Measurements from ENCODE around the gene SYT1.
"Not testable (repeated sequence)": the region's sequence is repeated elsewhere in the genome, so short reads cannot be mapped to it uniquely, and the experiment has no call there.

Gene SYT1

GRCh38 chr12:78864403-78864869 is at the start of gene SYT1:
TSS of gene SYT1 (plus strand) at chr12:78864774.
- no peak for DNase-seq

- no peak for DNase-seq
Observed at GRCh38 chr12:78818487-78818886, 46.1 kb upstream of the SYT1 start.

- DNase-seq: no peak
Observed at GRCh38 chr12:78820946-78821345, 43.6 kb upstream of the SYT1 start.

- DNase-seq: no peak
Observed at GRCh38 chr12:78824918-78825317, 39.7 kb upstream of the SYT1 start.

GRCh38 chr12:78829690-78830089 is 34.9 kb upstream of the SYT1 start:
- DNase-seq: no peak

GRCh38 chr12:78835493-78835892 is 29.1 kb upstream of the SYT1 start:
- no peak for DNase-seq

GRCh38 chr12:78840518-78841019 is 24.0 kb upstream of the SYT1 start:
- not testable (repeated sequence) for DNase-seq

- DNase-seq: no peak
Observed at GRCh38 chr12:78853231-78853630, 11.3 kb upstream of the SYT1 start.

GRCh38 chr12:78863482-78864402 is 832 bp upstream of the SYT1 start:
- no peak for DNase-seq

GRCh38 chr12:78864870-78865463 is 393 bp downstream of the SYT1 start:
- no peak for DNase-seq

GRCh38 chr12:78865516-78865915 is 942 bp downstream of the SYT1 start:
- no peak for DNase-seq

- DNase-seq: no peak
Observed at GRCh38 chr12:78866518-78866917, 1.9 kb downstream of the SYT1 start.

GRCh38 chr12:78870539-78870938 is 6.0 kb downstream of the SYT1 start:
- no peak for DNase-seq

GRCh38 chr12:78871566-78871965 is 7.0 kb downstream of the SYT1 start:
- no peak for DNase-seq

GRCh38 chr12:78878459-78878858 is 13.9 kb downstream of the SYT1 start:
- no peak for DNase-seq

GRCh38 chr12:78878866-78879265 is 14.3 kb downstream of the SYT1 start:
- no peak for DNase-seq

GRCh38 chr12:78880078-78880477 is 15.5 kb downstream of the SYT1 start:
- DNase-seq: no peak

- DNase-seq: no peak
Observed at GRCh38 chr12:78881685-78882084, 17.1 kb downstream of the SYT1 start.

GRCh38 chr12:78885466-78885865 is 20.9 kb downstream of the SYT1 start:
- no peak for DNase-seq

GRCh38 chr12:78886719-78887407 is 22.3 kb downstream of the SYT1 start:
- DNase-seq: no peak

GRCh38 chr12:78887444-78887843 is 22.9 kb downstream of the SYT1 start:
- DNase-seq: no peak

- no peak for DNase-seq
Observed at GRCh38 chr12:78888568-78888967, 24.0 kb downstream of the SYT1 start.

GRCh38 chr12:78891646-78892353 is 27.2 kb downstream of the SYT1 start:
- no peak for DNase-seq

Measured in stimulated activated CD4-positive, alpha-beta T cell treated with anti-CD3 and anti-CD28 coated beads, Interleukin-12 subunit alpha, Interleukin-12 subunit beta, amount 100 ng/mL, for 4 hours (primary cell).